ENCODE measurements around the gene LCN6. TPM values are rescaled to one million over a fixed set of nuclear protein-coding genes. Genes with fewer than 3 reads are reported as not detected.

LCN6 gene
- total and polyA plus RNA-seq, 2 of the 4 experiments (the other 2 are of a cell fraction), result not detected

GRCh38 chr9:136707849-136708517, 40.3 kb downstream of the LCN6 start:
- no TSS peak for BruUV-seq (replicated peaks)
- in situ Hi-C loops (cut with MboI; ENCODE audit: low sequenced_read_pairs), result no loop called here
- intact Hi-C loops (cut with micrococcal nuclease), result no loop called here

More at GRCh38 chr9:136707849-136708517, 40.3 kb downstream of the LCN6 start:
- Histone ChIP-seq H3K56ac (ENCODE audit: extremely low read depth, insufficient read depth, low read length) (no peak overlapping the region), H2BK15ac (ENCODE audit: low read depth, low read length) (no peak overlapping the region), H3K4me1 (ENCODE audit: control insufficient read depth, insufficient read depth, low read length) (peaks cover under 1% of the 10 kb centered on the region; the same call in 1 of the 2 replicates), H4K8ac (ENCODE audit: low read depth in 2 of 2, low read length in 2 of 2) (no peak overlapping the region), H3K36me3 (ENCODE audit: control insufficient read depth, insufficient read depth, low read length) (no peaks in the 10 kb centered on the region), H2BK120ac (ENCODE audit: low read depth, low read length) (no peak overlapping the region), H3K4me3 (ENCODE audit: insufficient read depth, low read depth, low read length) (no peak overlapping the region), H4K5ac (ENCODE audit: low read depth, low read length) (no peak overlapping the region), H3K9me3 (ENCODE audit: control insufficient read depth, insufficient read depth, low read length) (no peaks in the 10 kb centered on the region), H3K14ac (replicated peaks; ENCODE audit: low read depth, low read length) (no peak overlapping the region), H2AK9ac (replicated peaks; ENCODE audit: low read depth, low read length, poor library complexity) (no peak overlapping the region), H2BK5ac (ENCODE audit: low read depth, low read length, poor library complexity, severe bottlenecking) (no peak overlapping the region), H3K9ac (ENCODE audit: low read depth, low read length) (no peak overlapping the region), H3K27ac (ENCODE audit: insufficient read depth, low read length) (no peak overlapping the region), H2AFZ (replicated peaks; ENCODE audit: low read length, poor library complexity) (no peak overlapping the region), H3K27me3 (ENCODE audit: control insufficient read depth, insufficient read depth, low read length) (peaks cover 15% of the 10 kb centered on the region), H3K79me1 (ENCODE audit: low read depth in 1 of 2, low read length in 2 of 2) (no peaks in the 10 kb centered on the region), H3K4ac (ENCODE audit: low read depth, low read length) (no peak overlapping the region), H2AK5ac (ENCODE audit: low read depth, low read length) (no peak overlapping the region), H3K4me2 (ENCODE audit: low read depth, low read length) (no peak overlapping the region), H3K9me1 (ENCODE audit: insufficient read depth, low read length) (no peaks in the 10 kb centered on the region), H3K18ac (ENCODE audit: low read depth, low read length) (no peak overlapping the region), H2BK20ac (ENCODE audit: low read depth, low read length) (no peak overlapping the region), H4K20me1 (ENCODE audit: insufficient read depth, low read length) (no peaks in the 10 kb centered on the region), H4K91ac (ENCODE audit: insufficient read depth, low read depth, low read length) (no peak overlapping the region), H3K23ac (ENCODE audit: low read depth, low read length) (no peak overlapping the region)
- dilution Hi-C loops (cut with HindIII; ENCODE audit: low sequenced_read_pairs, unreplicated experiment), result no loop called here
- ChIA-PET CTCF (interaction anchor here (0.9 kb wide), 1 partner anchor 14 kb away, joined by 3 read pairs; no protein-coding TSS in a partner anchor), POLR2A (ENCODE audit: unreplicated experiment) (no interaction called here)
- WGBS, 2 experiments (ENCODE audit: extremely low coverage in 2 of 2, insufficient read length in 1 of 2), result 77% methylated on average over 15 of the region's 22 CpGs; no CpG with 5 or more reads in 1 of the 2 experiments
- DNase-seq, result no peak
- TF ChIP-seq BHLHE40 (IDR thresholded peaks at IDR 0.05; ENCODE audit: low read depth, low read length), result no peak
- TF ChIP-seq USF2 (IDR thresholded peaks at IDR 0.05; ENCODE audit: low read depth, low read length), result no peak
- no peak for TF ChIP-seq ELK1 (IDR thresholded peaks at IDR 0.05; ENCODE audit: borderline replicate concordance, low read depth, low read length)
- TF ChIP-seq CTCF (conservative IDR thresholded peaks at IDR 0.05; ENCODE audit: low read depth, low read length), result no peak
- no peak for TF ChIP-seq SMC3 (IDR thresholded peaks at IDR 0.05; ENCODE audit: low read depth, low read length)
- TF ChIP-seq POLR2A (IDR thresholded peaks at IDR 0.05; ENCODE audit: low read depth, low read length), result no peak
- TF ChIP-seq RCOR1 (IDR thresholded peaks at IDR 0.05; ENCODE audit: insufficient replicate concordance, low read length), result no peak
- no peak for TF ChIP-seq RAD21 (IDR thresholded peaks at IDR 0.05; ENCODE audit: low read length)
- TF ChIP-seq FOS (IDR thresholded peaks at IDR 0.05; ENCODE audit: low read depth, low read length), result no peak
- no peak for TF ChIP-seq CEBPB (IDR thresholded peaks at IDR 0.05; ENCODE audit: low read depth, low read length)
- TF ChIP-seq MAZ (IDR thresholded peaks at IDR 0.05; ENCODE audit: borderline replicate concordance, low read depth, low read length), result no peak
- TF ChIP-seq MXI1 (IDR thresholded peaks at IDR 0.05; ENCODE audit: borderline replicate concordance, low read depth, low read length), result no peak
- TF ChIP-seq RFX5 (IDR thresholded peaks at IDR 0.05; ENCODE audit: low read depth, low read length), result no peak
- TF ChIP-seq NFE2L2 (IDR thresholded peaks at IDR 0.05; ENCODE audit: low read depth, low read length), result no peak
- TF ChIP-seq CHD1 (IDR thresholded peaks at IDR 0.05; ENCODE audit: low read depth, low read length), result no peak
- TF ChIP-seq MAFK (IDR thresholded peaks at IDR 0.05; ENCODE audit: low read depth, low read length), result no peak
- ATAC-seq (ENCODE audit: low read depth), result no peak

All from IMR-90 (cell line).